ENCODE data around the gene SMC1B.
A peak's percentile ranks its signal among the peaks of the same experiment; 100 is the strongest.
"Not testable (repeated sequence)": the region's sequence is repeated elsewhere in the genome, so short reads cannot be mapped to it uniquely, and the experiment has no call there.

SMC1B gene

GRCh38 chr22:45441138-45441537 lies 27.7 kb upstream of the SMC1B start:
- H3K27me3 ChIP-seq (ENCODE audit: control insufficient read depth, insufficient read depth, low read length): peaks cover 7% of the 10 kb centered on the region
- H3K9ac ChIP-seq (ENCODE audit: low read depth, low read length): no peak overlapping the region
- no peaks in the 10 kb centered on the region for H3K9me3 ChIP-seq (replicated peaks; ENCODE audit: low read length)
- no peak overlapping the region for H3K4me3 ChIP-seq (ENCODE audit: low read length)
- H3K36me3 ChIP-seq (ENCODE audit: insufficient read depth, low read length): no peaks in the 10 kb centered on the region
- no peaks in the 10 kb centered on the region for H3K4me1 ChIP-seq (ENCODE audit: control insufficient read depth, insufficient read depth, low read length)
- H3K4me2 ChIP-seq (ENCODE audit: low read length): no peak overlapping the region

GRCh38 chr22:45440688-45441087 lies 27.3 kb upstream of the SMC1B start:
- not testable (repeated sequence) for H3K4me3 ChIP-seq (ENCODE audit: low read length); H3K4me2 ChIP-seq (ENCODE audit: low read length)

GRCh38 chr22:45438336-45438735 lies 24.9 kb upstream of the SMC1B start:
- Histone ChIP-seq H3K27me3 (ENCODE audit: control insufficient read depth, insufficient read depth, low read length) (no peaks in the 10 kb centered on the region), H3K4me1 (ENCODE audit: control insufficient read depth, insufficient read depth, low read length) (peaks cover 5% of the 10 kb centered on the region), H3K9me3 (replicated peaks; ENCODE audit: low read length) (no peaks in the 10 kb centered on the region), H3K4me2 (ENCODE audit: low read length) (no peak overlapping the region), H3K36me3 (ENCODE audit: insufficient read depth, low read length) (no peaks in the 10 kb centered on the region), H3K9ac (ENCODE audit: low read depth, low read length) (no peak overlapping the region), H3K4me3 (ENCODE audit: low read length) (no peak overlapping the region)

More at GRCh38 chr22:45440688-45441087, 27.3 kb upstream of the SMC1B start:
- not testable (repeated sequence) for H3K4me1 ChIP-seq (ENCODE audit: control insufficient read depth, insufficient read depth, low read length); H3K9me3 ChIP-seq (replicated peaks; ENCODE audit: low read length); H3K36me3 ChIP-seq (ENCODE audit: insufficient read depth, low read length); H3K27me3 ChIP-seq (ENCODE audit: control insufficient read depth, insufficient read depth, low read length); H3K9ac ChIP-seq (ENCODE audit: low read depth, low read length)

- not testable (repeated sequence) for H3K27me3 ChIP-seq (ENCODE audit: control insufficient read depth, insufficient read depth, low read length); H3K36me3 ChIP-seq (ENCODE audit: insufficient read depth, low read length); H3K9ac ChIP-seq (ENCODE audit: low read depth, low read length); H3K4me1 ChIP-seq (ENCODE audit: control insufficient read depth, insufficient read depth, low read length); H3K4me3 ChIP-seq (ENCODE audit: low read length); H3K4me2 ChIP-seq (ENCODE audit: low read length); H3K9me3 ChIP-seq (replicated peaks; ENCODE audit: low read length)
Measured at GRCh38 chr22:45436871-45437517, 23.6 kb upstream of the SMC1B start.

DNA sequence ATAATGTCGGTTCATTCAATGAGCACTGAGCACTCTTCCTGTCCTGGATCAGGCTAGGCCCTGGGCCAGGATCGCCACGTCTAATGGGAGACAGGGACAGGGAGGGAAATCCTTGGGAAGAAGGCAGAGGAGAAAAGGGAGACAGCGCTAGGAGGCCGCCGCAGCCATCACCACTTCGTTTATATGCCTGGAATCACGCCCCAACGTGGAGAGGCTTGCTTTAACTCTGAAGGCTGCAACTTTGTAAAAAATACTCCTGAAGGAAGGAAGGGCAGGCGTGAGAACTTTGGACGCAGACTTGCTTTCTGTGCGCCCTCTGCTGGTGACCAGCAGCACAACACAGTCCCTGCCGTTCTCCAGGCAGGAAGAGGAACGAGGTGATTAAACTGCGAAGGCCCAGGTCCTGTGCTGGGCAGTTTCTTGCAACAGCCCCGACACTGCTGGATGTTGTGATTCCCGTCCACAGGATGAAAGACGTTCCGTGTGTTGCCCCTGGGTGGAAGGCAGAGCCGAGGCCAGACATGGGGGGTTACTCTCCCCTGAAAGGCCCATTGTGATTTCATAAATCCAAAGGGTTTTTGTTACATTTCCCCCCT lies 22.2 kb upstream of the SMC1B start:
- Histone ChIP-seq H3K9ac (ENCODE audit: low read depth, low read length) (peak overlapping the region; percentile 23), H3K4me1 (ENCODE audit: control insufficient read depth, insufficient read depth, low read length) (peaks cover 5% of the 10 kb centered on the region), H3K27me3 (ENCODE audit: control insufficient read depth, insufficient read depth, low read length) (peaks cover 1% of the 10 kb centered on the region), H3K36me3 (ENCODE audit: insufficient read depth, low read length) (no peaks in the 10 kb centered on the region), H3K4me3 (ENCODE audit: low read length) (peak overlapping the region; percentile 37), H3K4me2 (ENCODE audit: low read length) (peak overlapping the region; percentile 52), H3K9me3 (replicated peaks; ENCODE audit: low read length) (no peaks in the 10 kb centered on the region)

- Histone ChIP-seq H3K9ac (ENCODE audit: low read depth, low read length) (no peak overlapping the region), H3K4me2 (ENCODE audit: low read length) (no peak overlapping the region), H3K4me3 (ENCODE audit: low read length) (no peak overlapping the region), H3K9me3 (replicated peaks; ENCODE audit: low read length) (no peaks in the 10 kb centered on the region), H3K36me3 (ENCODE audit: insufficient read depth, low read length) (no peaks in the 10 kb centered on the region), H3K27me3 (ENCODE audit: control insufficient read depth, insufficient read depth, low read length) (peaks cover 7% of the 10 kb centered on the region), H3K4me1 (ENCODE audit: control insufficient read depth, insufficient read depth, low read length) (peaks cover 5% of the 10 kb centered on the region)
Measured at GRCh38 chr22:45434981-45435380, 21.6 kb upstream of the SMC1B start.

DNA sequence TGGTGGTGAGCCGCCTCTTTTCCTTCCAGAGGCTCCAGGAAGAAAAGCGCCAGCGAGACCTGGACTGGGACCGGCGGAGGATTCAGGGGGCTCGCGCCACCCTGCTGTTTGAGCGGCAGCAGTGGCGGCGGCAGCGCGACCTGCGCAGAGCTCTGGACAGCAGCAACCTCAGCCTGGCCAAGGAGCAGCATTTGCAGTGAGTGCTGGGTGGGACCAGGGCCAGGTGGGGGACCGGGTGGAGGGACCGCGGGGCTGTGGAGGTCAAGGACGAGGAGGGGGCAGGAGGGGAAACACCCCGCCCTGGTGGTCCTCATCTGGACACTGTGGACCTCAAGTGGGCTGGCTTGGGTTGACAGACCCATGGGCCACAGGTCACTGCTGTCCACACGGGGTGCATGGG lies 17.5 kb upstream of the SMC1B start:
- H3K9ac ChIP-seq (ENCODE audit: low read depth, low read length): no peak overlapping the region
- no peaks in the 10 kb centered on the region for H3K9me3 ChIP-seq (replicated peaks; ENCODE audit: low read length)

DNA sequence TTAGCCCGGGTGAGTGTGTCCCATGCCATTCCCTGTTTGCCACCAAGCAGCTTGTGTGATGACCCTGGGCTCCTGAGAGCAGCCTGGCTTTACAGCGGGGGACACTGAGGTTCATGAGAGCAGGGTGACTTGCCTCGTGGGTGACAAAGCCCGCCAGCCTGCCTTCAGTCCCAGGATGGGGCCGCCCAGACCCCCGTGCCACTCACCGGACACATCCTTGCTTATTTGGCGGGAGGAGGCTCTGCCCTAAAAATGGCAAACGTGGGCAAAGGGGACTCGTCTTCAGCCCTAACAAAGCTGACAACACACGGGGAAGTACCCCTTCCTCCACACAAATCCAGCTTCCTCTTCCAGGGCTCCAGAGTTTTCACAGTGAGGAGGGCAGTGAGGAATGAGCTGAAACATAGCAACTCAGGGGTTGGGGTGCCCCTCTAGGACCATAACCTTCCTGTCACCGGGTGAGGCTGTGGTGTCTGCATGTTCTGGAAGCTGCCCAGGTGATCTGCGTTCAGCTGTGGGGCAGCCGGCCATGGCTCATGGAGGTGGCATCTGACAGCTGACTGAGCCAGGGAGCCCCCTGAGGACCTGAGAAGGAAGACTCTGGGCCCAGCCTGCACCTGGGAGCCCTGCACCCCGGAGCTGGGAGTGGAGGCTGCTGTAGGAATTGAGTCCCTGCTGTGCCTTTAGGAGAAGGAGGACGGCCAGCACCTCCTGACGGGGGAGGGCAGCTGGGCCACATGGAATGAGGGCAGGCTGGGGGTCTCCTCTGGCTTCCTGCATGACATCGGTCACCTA lies 16.8 kb upstream of the SMC1B start:
- peaks cover under 1% of the 10 kb centered on the region for H3K4me1 ChIP-seq (ENCODE audit: control insufficient read depth, insufficient read depth, low read length)
- no peak overlapping the region for H3K9ac ChIP-seq (ENCODE audit: low read depth, low read length)
- no peak overlapping the region for H3K4me2 ChIP-seq (ENCODE audit: low read length)
- H3K36me3 ChIP-seq (ENCODE audit: insufficient read depth, low read length): no peaks in the 10 kb centered on the region
- no peak overlapping the region for H3K4me3 ChIP-seq (ENCODE audit: low read length)
- no peaks in the 10 kb centered on the region for H3K9me3 ChIP-seq (replicated peaks; ENCODE audit: low read length)
- H3K27me3 ChIP-seq (ENCODE audit: control insufficient read depth, insufficient read depth, low read length): peaks cover 11% of the 10 kb centered on the region

More for the DNA sequence above, 17.5 kb upstream of the SMC1B start:
- H3K4me1 ChIP-seq (ENCODE audit: control insufficient read depth, insufficient read depth, low read length): peaks cover 5% of the 10 kb centered on the region
- no peaks in the 10 kb centered on the region for H3K36me3 ChIP-seq (ENCODE audit: insufficient read depth, low read length)
- H3K4me2 ChIP-seq (ENCODE audit: low read length): no peak overlapping the region
- H3K27me3 ChIP-seq (ENCODE audit: control insufficient read depth, insufficient read depth, low read length): peaks cover 11% of the 10 kb centered on the region
- H3K4me3 ChIP-seq (ENCODE audit: low read length): no peak overlapping the region

DNA sequence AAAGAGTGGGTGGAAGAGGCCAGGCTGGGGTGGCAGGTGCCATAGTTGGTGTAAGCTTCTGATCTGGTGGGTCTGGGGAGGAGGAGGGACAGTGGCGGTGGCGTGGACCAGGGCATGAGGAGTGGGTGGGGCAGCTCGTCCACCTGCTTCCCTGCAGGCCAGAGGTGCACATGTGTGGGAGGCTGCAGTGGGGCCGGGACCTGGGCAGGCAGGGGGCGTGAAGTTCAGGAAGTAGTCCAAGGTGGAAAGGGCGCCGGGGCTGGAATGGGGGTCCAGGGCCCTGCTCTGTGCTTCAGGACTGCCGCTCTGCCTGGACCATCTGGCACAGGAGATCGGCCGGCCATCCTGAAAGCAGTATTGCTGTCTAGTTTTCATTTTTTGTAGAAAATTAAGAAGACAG lies 16.0 kb upstream of the SMC1B start:
- no peaks in the 10 kb centered on the region for H3K4me1 ChIP-seq (ENCODE audit: control insufficient read depth, insufficient read depth, low read length)
- no peaks in the 10 kb centered on the region for H3K36me3 ChIP-seq (ENCODE audit: insufficient read depth, low read length)
- H3K9ac ChIP-seq (ENCODE audit: low read depth, low read length): no peak overlapping the region
- no peak overlapping the region for H3K4me2 ChIP-seq (ENCODE audit: low read length)
- H3K9me3 ChIP-seq (replicated peaks; ENCODE audit: low read length): no peaks in the 10 kb centered on the region
- no peak overlapping the region for H3K4me3 ChIP-seq (ENCODE audit: low read length)
- H3K27me3 ChIP-seq (ENCODE audit: control insufficient read depth, insufficient read depth, low read length): peaks cover 11% of the 10 kb centered on the region

DNA sequence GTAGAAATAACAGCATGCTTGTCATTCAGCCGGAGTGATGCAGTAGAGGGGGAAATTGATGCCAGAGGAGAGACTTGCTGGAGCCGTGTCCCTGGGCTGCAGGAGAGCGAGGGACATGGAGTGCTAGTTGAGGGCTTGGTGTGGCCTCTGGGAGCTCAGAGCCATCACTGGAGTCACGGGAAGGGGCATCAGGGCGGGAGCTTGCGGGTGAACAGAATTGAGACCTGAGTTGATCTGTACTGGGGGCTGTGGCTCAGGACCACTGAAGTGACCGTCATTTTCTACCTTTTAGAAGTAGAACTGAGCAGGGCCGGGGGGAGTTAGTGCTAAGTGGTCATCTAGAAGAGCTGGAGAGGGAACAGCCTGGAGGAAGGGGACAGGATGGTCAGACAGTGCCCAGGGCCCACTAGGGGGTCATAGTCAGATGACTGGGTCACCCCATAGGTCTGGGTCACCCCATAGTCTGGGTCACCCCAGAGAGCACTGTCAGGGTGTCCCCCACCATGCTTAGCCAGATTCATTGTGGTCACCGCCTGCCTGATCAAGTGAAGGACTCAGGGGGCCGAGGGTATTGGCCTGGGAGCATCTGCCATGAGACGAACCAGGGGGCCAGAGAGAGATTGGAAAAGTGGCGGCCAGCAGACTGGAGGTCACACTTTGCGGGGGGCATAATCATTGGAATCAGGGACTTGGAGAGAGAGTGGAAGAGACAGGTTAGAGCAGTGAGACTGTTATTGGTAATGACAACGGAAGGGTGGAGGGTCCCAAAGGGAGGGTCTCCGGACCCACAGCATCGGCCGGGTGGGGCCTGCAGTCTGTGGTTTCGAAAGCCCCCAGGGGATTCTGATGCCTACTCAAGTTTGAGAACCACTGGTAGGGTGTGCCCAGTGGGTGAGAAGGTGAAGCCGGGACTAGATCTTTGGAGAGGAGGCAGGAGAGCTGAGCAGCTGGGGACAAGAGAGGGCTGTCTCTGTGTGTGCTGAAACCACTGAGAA lies 15.3 kb upstream of the SMC1B start:
- H3K36me3 ChIP-seq (ENCODE audit: insufficient read depth, low read length): no peaks in the 10 kb centered on the region
- H3K9ac ChIP-seq (ENCODE audit: low read depth, low read length): no peak overlapping the region
- H3K4me2 ChIP-seq (ENCODE audit: low read length): no peak overlapping the region
- no peaks in the 10 kb centered on the region for H3K4me1 ChIP-seq (ENCODE audit: control insufficient read depth, insufficient read depth, low read length)
- peaks cover 11% of the 10 kb centered on the region for H3K27me3 ChIP-seq (ENCODE audit: control insufficient read depth, insufficient read depth, low read length)
- H3K9me3 ChIP-seq (replicated peaks; ENCODE audit: low read length): no peaks in the 10 kb centered on the region
- no peak overlapping the region for H3K4me3 ChIP-seq (ENCODE audit: low read length)

- H3K27me3 ChIP-seq (ENCODE audit: control insufficient read depth, insufficient read depth, low read length): peaks cover 11% of the 10 kb centered on the region
- H3K4me1 ChIP-seq (ENCODE audit: control insufficient read depth, insufficient read depth, low read length): no peaks in the 10 kb centered on the region
- no peak overlapping the region for H3K9ac ChIP-seq (ENCODE audit: low read depth, low read length)
- H3K4me3 ChIP-seq (ENCODE audit: low read length): no peak overlapping the region
- no peaks in the 10 kb centered on the region for H3K36me3 ChIP-seq (ENCODE audit: insufficient read depth, low read length)
- H3K4me2 ChIP-seq (ENCODE audit: low read length): no peak overlapping the region
- no peaks in the 10 kb centered on the region for H3K9me3 ChIP-seq (replicated peaks; ENCODE audit: low read length)
Measured at GRCh38 chr22:45427114-45427513, 13.7 kb upstream of the SMC1B start.

Data from skeletal muscle satellite cell (primary cell).